Activated T-cell treated with anti-CD3 and anti-CD28 coated beads for 4 hours (primary cell): ENCODE measurements around the gene DLL4.
"Not testable (repeated sequence)": the region's sequence is repeated elsewhere in the genome, so short reads cannot be mapped to it uniquely, and the experiment has no call there.

ENCODE experiments used
- DNase-seq: peaks from one replicate; pipeline ENCODE4 v3.0.0-alpha.2; 2020

Gene DLL4

GRCh38 chr15:40943764-40944365, 14.7 kb downstream of the DLL4 start:
- DNase-seq: no peak

- no peak for DNase-seq
Observed at GRCh38 chr15:40944510-40945296, 15.6 kb downstream of the DLL4 start.

DNA sequence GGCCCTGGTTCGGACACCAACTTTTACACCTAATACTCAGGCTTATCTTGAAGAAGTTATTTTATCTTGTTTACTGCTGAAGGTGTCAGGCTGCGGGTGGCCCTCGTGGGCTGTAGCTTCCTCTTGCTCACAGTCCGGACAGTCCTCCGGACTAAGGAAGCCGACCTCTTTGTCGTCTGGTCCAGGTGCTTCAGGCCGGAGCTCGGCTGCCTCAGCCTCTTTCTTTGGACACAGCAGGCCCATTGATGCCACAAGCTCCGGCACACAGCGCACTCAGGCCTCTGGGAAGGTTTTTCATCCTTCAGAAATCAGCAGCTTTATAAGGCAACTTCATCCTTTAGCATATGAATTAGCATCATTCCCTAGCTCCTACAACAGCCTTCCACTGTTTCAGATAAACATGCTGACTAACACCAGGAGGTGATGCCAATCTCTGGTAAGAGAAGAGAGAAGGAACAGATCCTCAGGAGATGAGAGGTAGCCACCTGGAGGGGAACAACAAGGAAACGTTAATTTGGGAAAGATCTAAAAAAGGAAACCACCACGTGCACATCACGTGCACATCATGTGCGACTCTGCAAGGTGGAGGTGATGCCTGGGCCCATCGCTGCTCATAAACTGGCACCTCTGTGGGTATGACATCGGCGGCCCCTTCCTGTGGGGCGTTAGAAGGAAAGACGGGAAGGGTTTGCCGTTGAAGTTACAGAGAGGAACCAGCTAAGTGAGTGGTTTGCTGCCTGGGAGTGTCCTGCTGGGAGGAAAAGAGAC, 19.8 kb downstream of the DLL4 start:
- DNase-seq: no peak

DNA sequence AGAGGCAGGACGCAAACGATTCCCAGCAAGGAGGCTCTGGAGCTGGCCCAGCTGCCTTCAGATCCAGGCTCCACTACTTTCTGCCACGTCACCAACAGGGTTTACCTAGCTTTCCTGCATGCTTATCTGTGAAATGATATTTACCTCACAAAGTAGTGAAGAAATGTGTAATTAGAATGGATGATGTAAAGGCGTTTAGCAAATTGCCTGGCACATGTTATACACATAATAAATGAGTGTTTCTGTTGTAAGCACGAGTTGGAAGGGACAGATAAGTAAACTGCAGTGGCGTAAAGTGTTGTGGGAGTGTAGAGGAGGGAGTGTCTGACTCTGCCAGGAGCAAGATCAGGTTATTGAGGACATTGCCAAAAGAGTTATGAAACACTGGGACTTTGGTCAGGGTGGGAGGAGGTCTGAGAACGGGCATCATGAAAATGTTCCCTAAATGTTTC, 20.6 kb downstream of the DLL4 start:
- no peak for DNase-seq

GRCh38 chr15:40951764-40952163, 22.6 kb downstream of the DLL4 start:
- DNase-seq: no peak

DNA sequence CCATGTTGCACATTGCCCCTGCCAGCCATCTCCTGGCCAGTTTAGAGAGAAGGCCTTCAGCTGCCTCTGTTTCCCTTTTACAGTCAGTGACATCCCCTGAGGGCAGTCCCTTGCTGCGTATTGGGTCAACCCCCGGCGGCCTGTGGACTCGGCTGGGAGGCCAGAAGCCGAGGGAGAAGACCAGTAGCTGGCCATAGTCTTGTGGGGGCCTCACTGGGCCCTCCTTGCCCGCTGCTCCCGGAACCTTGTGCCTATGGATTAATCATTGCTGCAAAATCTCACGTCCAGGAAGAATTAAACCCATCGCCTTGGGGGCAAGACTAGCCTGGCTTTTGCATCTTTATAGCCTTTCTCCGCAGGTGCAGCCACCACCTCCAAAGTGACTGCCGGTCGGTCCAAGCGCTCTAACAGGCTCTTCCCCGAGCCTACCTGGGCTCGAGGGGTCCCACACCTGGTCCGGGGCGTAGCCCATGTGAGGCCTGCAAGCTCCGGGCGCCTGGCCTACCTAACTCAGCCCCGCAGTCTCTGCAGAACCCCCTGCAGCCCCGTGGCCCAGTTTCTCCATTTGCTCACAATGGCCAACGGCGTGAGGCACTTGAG, 23.3 kb downstream of the DLL4 start:
- no peak for DNase-seq

DNA sequence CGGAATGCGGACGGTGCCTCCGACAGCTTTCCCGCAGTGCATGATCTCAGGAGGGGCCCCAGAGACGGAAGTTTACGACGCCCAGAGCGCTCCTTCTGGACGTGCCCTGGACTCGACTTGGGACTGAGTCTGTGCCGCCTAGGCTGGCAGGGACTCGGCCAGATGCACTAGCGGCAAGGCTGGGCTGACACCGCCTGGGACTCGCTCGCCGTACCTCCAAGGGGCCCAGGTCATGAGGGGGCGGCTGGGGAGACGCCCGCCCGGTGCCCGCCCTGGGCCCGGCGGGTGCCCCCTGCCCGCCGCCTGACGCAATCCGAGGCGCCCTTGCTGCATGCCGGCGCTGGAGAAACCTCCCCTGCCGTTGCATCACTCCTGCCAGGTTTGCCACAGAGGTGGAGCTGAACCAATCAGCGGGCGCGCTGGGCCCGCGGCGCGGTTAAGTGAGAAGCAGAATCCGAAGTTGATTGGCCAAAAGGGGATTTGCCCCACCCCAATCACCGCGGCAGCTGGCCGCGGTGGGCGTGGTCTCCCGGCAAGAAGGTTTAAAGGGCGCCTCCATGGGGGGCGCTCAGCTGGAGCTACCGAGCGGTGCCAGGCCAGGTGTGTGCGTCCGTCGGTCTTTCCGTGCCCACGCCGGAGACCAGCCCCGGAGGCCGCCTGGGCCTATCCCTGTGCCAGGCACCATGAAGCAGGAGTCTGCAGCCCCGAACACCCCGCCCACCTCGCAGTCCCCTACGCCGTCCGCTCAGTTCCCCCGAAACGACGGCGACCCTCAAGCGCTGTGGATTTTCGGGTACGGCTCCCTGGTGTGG, 24.0 kb downstream of the DLL4 start, which contains the start of gene CHAC1:
Gene CHAC1, plus strand, starts transcription at position 571 of the 812 bp plus-strand sequence. Its CDS starts 113 bp downstream, at position 684.
- DNase-seq: peak; percentile 94

DNA sequence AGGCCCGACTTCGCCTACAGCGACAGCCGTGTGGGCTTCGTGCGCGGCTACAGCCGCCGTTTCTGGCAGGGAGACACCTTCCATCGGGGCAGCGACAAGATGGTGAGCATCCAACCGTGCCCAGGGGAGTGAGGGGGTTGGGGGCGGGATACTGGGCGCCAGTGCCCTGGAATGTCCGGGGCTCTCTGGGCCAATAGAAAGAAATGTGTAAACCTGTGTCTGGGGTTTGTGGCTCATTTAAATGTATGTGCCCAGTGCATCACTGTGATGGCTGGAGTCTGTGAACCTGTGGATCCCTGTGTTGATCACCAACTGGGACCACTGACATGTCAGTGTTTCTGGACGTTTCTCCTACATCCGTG, 24.6 kb downstream of the DLL4 start:
- no peak for DNase-seq

DNA sequence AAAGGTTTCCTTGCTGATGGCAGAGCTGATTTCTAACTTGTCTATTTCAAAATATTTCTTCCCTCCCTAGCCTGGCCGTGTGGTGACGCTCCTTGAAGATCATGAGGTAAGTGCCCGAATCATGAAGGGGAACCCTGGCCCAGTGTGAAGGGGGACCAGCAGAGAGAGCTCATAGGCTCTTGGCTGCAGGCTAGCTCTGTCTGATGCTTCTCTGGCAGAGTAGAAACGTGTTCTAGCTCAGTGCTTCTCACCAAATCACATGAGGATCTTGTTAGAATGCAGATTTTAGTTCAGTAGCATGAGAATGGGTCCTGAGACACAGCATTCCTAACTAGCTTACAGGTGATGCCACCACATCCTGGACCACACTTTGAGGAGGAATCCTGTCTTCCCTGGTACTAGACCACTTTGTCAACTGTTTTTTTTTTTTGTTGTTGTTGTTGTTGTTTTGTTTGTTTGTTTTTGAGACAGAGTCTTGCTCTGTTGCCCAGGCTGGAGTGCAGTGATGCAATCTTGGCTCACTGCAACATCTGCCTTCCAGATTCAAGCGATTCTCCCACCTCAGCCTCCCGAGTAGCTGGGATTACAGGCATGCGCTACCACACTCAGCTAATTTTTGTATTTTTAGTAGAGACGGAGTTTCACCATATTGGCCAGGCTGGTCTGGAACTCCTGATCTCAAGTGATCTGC, 25.2 kb downstream of the DLL4 start:
- DNase-seq: not testable (repeated sequence)

GRCh38 chr15:40955141-40955903, 26.2 kb downstream of the DLL4 start:
- DNase-seq: no peak

DNA sequence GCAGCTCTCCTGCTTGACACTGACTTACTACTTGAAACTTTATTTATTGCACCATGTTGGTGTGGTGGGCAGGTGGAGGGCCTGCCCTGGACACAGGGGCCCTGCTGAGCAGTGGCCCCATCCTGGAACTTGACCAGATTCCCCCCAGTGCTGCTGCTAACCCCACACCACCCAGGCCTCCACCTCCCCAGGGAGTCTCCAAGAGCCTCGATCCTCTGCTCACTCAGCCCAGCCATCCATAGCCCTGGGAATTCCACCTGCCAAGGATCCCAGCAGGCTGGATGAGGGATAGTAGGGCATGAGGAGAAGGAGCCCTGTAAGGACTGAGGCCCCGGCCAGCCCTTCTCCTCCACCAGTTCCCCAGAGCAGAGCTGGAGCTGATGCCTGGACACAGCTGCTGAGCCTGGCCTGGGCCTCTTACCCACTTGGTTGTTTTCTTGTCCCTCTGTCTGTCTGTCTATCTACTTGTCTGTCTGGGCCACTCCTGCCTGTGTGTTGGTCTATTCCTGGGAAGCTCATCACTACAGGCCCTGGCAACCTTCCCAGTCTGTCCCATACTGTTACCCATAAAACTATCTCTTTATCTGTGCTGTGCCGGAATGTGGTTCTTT, 26.9 kb downstream of the DLL4 start:
- no peak for DNase-seq

DNA sequence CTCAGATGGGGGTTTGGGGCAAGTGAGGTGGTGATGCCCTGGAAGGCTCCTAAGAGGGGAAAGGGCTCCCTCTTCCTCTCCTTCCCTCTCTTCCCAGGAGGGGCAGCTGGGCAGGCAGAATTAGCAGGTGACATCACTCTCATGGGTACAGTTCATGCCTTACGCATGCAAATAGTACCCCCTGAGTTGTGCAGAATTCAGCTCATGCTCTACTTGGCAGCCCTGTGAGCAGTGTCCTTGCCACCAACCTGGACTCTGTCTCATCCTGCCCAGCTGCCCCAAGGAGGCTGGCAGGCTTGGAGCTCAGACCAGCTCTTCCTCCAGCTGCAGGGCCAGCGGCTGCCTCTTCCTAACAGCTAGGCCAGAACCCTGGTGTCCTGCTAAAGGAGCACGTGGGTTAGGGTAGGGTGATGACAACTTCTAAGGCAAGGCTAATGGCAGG, 27.4 kb downstream of the DLL4 start:
- no peak for DNase-seq

DNA sequence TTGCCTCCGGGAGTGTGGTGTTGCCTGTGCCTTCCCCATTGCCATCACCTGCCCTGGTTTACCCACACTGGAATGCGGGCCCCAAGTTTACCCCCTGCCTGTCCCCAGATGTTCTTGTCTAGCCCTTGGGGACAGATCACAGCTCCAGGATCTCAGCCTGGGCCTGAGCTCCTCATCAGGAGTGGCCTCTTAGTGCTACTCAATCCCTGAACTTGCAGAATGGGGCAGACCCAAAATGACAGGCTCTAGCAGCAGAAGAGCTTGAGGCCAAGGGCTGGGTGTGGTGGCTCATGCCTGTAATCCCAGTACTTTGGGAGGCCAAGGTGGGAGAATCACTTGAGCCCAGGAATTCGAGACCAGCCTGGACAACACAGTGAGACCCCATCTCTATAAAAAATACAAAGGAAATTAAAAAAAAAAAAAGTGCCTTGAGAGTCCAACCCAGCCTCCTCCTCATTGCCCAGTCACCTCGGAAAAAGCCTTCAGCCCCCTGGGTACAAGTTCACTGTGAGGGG, 28.0 kb downstream of the DLL4 start:
- DNase-seq: no peak

GRCh38 chr15:40957581-40958051, 28.5 kb downstream of the DLL4 start:
- DNase-seq: no peak

- no peak for DNase-seq
Observed at GRCh38 chr15:40958146-40958545, 29.0 kb downstream of the DLL4 start.

DNA sequence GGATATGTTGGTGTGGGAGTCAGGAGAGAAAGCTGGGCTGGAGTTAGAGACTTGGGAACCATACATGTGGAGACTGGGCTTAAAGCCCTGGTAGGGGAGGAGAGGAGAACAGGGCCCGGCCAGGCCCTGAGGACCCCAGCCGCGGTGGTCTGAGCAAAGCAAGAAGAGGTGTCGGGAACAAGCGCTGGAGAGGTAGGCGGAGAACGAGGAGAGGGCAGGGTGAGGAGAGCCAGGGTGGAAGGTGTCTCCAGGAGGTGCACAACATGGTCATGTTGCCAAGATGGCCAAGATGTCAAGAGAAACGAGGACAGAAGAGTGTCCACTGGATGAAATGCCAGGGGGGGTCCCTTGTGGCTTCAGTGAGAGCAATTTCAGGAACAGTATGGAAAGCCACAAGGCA, 29.6 kb downstream of the DLL4 start:
- DNase-seq: no peak

DNA sequence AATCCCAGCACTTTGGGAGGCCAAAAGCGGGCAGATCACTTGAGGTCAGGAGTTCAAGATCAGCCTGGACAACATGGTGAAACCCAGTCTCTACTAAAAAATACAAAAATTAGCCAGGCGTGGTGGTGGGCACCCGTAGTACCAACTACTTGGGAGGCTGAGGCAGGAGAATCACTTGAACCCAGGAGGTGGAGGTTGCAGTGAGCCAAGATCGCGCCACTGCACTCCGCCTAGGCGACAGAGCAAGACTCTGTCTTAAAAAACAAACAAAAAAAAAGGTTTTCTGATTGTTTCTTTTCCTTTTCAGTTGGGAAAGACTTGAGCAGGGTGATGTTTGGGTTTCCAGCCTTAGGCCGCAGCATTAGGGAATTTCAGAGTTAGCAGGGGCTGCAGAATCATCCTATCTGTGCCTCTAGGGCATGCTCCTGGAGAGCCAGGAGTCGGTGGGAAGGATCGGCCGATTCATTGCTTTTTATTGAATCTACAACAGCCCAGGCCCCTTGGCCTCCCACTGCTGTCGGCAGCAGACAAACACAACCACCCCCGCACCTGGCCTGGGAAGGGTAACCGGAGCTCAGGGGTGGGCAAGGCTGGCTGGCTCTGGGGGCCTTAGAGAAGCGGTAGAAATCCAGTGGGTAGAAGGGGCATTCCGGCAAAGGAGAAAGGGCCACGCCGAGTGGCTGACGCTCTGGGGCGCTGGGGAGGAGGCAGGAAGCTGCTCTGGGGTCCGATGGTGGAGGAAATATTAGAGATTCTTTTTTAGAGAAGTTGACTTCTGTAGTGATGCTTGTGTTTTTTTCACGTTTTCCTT, 30.4 kb downstream of the DLL4 start:
- DNase-seq: no peak

GRCh38 chr15:40960151-40960885, 31.2 kb downstream of the DLL4 start:
- no peak for DNase-seq
